ENCODE results near the gene EXOSC10.
"Not testable (repeated sequence)": the region's sequence is repeated elsewhere in the genome, so short reads cannot be mapped to it uniquely, and the experiment has no call there.

EXOSC10 gene

DNA sequence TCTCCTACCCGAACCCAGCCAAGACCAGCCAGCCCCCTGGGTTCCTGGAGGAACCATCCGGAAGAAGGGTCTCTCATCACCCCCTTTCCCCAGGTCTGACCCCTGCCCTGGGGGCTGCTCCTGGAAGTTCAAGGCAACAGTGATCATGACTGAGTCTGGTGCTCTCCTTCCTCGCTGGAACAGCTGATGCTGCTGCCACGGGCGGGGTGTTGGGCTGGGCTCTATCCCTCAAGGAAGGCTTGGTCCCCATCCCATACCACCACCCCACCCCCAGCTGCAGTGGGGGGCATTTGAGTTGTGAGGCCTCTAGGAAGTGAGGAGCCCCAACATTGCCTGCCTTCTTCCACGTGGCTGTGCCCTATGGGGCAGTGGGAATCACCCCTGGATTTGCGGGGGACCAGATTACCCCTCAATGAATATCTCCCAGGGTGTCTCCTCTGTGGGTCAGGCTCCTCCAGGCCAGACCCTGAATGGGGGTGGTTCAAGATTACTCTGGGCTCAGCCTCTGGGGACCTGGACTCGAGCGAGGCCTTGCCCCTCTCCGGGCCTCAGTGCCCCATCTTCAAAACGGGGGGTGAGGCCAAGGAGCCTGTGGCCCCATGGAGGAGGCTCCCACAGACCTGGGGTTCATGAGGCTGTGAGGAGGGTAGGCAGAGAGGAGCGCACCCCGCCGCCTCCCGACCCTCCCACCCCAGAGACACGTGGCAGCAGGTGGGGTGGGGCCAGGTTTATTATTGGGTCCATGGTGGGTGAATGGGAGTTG lies 55.4 kb downstream of the EXOSC10 start:
- DNase-seq (ENCODE audit: low spot score) = no peak

GRCh38 chr1:11042995-11043874 lies 56.4 kb downstream of the EXOSC10 start:
- DNase-seq (ENCODE audit: low spot score) = no peak

GRCh38 chr1:11042065-11042464 lies 57.6 kb downstream of the EXOSC10 start:
- no peak for DNase-seq (ENCODE audit: low spot score)

- DNase-seq (ENCODE audit: low spot score) = no peak
Measured at GRCh38 chr1:11041048-11041447, 58.6 kb downstream of the EXOSC10 start.

- not testable (repeated sequence) for DNase-seq (ENCODE audit: low spot score)
Measured at GRCh38 chr1:11040105-11040429, 59.6 kb downstream of the EXOSC10 start.

GRCh38 chr1:11039351-11040104 lies 60.1 kb downstream of the EXOSC10 start:
- no peak for DNase-seq (ENCODE audit: low spot score)

- peak; percentile 87 for DNase-seq (ENCODE audit: low spot score)
Measured at GRCh38 chr1:11037740-11038182, 61.9 kb downstream of the EXOSC10 start.

GRCh38 chr1:11037019-11037739 lies 62.5 kb downstream of the EXOSC10 start:
- DNase-seq (ENCODE audit: low spot score) = not testable (repeated sequence)

DNA sequence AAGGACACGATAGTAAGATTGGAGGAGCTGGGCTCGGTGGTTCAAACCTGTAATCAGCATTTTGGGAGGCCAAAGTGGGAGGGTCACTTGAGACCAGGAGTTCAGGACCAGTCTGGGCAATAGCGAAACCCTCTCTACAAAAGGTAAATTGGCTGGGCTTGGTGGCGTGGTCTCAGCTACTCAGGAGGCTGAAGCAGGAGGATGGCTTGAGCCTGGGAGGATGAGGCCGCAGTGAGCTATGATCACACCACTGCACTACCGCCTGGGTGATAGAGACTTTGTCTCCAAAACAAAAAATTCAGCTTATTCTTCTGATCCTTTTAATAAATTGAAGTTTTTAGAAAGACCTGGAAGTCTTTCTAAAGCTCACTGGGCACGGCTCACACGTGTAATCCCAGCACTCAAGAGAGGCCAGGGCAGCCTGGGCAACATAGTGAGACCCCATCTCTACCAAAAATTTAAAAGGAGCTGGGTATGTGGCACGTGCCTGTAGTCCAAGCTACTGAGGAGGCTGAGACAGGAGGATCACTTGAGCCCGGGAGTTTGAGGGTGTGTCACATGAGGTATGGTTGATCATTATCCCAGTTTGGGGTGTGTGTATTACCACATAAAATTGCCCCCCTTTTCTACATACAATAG lies 67.9 kb downstream of the EXOSC10 start:
- no peak for DNase-seq (ENCODE audit: low spot score)

DNA sequence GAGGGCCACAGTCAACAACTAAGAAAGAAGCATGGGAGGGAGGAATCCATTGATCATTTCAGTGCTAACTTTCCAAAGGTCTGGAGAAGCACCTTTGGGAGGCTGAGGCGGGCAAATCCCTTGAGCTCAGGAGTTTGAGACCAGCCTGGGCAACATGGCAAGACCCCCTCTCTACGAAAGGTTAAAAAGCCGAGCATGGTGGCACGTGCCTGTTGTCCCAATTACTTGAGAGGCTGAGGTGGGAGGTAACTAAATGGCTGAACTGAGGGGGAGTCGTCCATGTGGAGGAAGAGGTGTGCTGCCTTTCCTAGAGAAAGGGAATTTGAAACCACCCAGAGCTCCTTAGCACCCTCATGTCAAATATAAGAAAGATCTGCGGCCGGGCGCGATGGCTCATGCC lies 68.8 kb downstream of the EXOSC10 start:
- no peak for DNase-seq (ENCODE audit: low spot score)

DNA sequence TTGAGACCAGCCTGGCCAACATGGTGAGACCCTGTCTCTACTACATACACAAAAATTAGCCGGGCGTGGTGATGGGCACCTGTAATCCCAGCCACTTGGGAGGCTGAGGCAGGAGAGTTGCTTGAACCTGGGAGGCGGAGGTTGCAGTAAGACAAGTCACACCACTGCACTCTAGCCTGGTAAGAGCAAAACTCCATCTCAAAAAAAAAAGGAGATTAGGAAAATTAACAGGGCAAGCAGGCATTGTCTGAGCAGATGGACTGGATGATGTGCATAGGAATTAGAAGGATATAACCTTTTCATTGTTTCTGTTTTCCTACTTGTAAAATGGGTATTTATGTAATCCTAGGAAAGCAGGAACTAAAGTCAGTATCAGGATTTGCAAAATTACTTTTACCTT lies 71.7 kb downstream of the EXOSC10 start:
- DNase-seq (ENCODE audit: low spot score) = no peak

DNA sequence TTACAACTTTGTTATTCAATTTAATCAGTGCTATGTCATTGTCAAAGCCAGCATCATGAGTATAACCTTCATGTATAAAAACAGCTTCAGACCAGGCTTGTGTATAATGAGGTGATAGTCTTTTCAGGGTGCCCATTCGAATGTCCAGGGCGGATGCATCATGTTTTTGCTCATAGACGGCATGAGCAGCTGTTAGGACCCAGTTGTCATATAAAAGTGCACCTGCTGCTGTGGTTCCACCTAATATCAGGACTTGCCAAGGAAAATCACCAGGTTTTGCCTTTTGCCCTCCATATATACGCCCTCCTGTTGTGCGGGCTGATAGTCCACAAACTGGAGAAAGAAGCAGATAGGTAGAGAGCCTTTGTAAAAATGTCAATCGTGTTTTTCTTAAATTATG lies 72.4 kb downstream of the EXOSC10 start:
- no peak for DNase-seq (ENCODE audit: low spot score)

- no peak for DNase-seq (ENCODE audit: low spot score)
Measured at GRCh38 chr1:11026903-11027302, 72.8 kb downstream of the EXOSC10 start.

GRCh38 chr1:11026052-11026451 lies 73.6 kb downstream of the EXOSC10 start:
- DNase-seq (ENCODE audit: low spot score) = no peak

DNA sequence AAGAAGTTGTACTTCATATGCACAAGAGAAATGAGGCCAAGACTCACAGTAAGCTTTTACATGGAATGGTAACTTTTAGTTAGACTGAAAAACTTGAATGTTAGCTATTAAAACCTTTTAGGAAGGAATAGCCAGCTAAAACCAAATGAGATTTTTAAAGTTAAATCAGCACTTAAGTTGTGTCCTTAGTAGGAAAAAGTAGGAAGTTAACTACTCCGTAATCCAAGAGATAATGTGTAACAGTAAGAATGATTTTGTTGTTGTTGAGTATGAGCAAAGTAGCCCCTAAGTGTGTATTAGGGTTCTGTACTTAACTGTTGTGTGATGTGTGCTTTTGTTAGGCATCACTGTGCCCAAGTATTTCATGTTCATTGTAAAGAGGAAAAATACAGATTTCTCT lies 74.1 kb downstream of the EXOSC10 start:
- DNase-seq (ENCODE audit: low spot score) = no peak

DNA sequence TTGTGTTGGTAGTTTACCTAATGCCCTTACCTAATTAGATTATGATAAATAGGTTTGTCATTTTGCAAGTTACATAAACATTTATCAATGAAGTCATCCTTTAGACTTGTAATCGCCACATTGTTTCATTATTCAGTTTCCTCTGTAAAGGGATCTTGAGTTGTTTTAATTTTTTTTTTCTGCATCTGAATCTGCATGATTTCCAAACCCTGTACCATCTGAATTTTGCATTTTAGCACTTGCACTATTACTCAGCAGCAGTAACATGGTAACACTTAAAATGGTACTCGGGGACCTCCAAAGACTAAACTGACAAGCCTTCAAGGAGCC lies 74.8 kb downstream of the EXOSC10 start:
- no peak for DNase-seq (ENCODE audit: low spot score)

GRCh38 chr1:11024154-11024873 lies 75.4 kb downstream of the EXOSC10 start:
- DNase-seq (ENCODE audit: low spot score) = no peak

GRCh38 chr1:11023201-11023600 lies 76.5 kb downstream of the EXOSC10 start:
- DNase-seq (ENCODE audit: low spot score) = no peak

GRCh38 chr1:11019971-11020370 lies 79.7 kb downstream of the EXOSC10 start:
- no peak for DNase-seq (ENCODE audit: low spot score)

GRCh38 chr1:11019358-11019757 lies 80.3 kb downstream of the EXOSC10 start:
- not testable (repeated sequence) for DNase-seq (ENCODE audit: low spot score)

Data from ecto neural progenitor cell (in vitro differentiated cells).